H1 (cell line): Measurements from ENCODE around the gene KCTD19. TPM values are rescaled to one million over a fixed set of nuclear protein-coding genes. Genes with fewer than 3 reads are reported as not detected.
A peak's percentile ranks its signal among the peaks of the same experiment; 100 is the strongest.

Experiments used
- CTCF ChIA-PET: fragments of 300-600 bp; sonication (Branson Sonifier 250); formaldehyde crosslinking; loops from one replicate; lab custom pipeline; 2021; ENCODE audit not compliant: partially characterized antibody; lab: Charles Lee
- POLR2A ChIA-PET: fragments of 300-600 bp; sonication (Branson Sonifier 250); formaldehyde crosslinking; loops from one replicate; lab custom pipeline; 2021; ENCODE audit warnings: inconsistent platforms; ENCODE audit not compliant: partially characterized antibody; lab: Charles Lee
- DNase-seq, 2 experiments: peaks; one replicate each; pipeline versions ENCODE4 v3.0.0 to v3.0.0-alpha.2; 2010 to 2022; ENCODE audit warnings: low spot score in 2 of 2, low read depth in 1 of 2, mixed read lengths in 1 of 2
- FAIRE-seq: peaks from 2 replicates; lab custom pipeline; 2011; peaks lifted over from hg19 to GRCh38; lab: Jason Lieb, UNC
- H2AFZ ChIP-seq: 2 replicates; pipeline ENCODE4 v1.8.1; 2012; ENCODE audit warnings: low read length, inconsistent platforms
- H2AK5ac ChIP-seq: 2 replicates; pipeline ENCODE4 v1.6.1; 2013; ENCODE audit warnings: low read depth, low read length
- H2BK120ac ChIP-seq: replicated peaks from 2 replicates; pipeline ENCODE3; 2013; ENCODE audit warnings: low read depth, low read length, inconsistent platforms
- H2BK12ac ChIP-seq: 2 replicates; pipeline ENCODE4 v1.6.1; 2013; ENCODE audit warnings: low read depth, low read length
- H2BK15ac ChIP-seq: 2 replicates; pipeline ENCODE4 v1.6.1; 2013; ENCODE audit warnings: low read length
- H2BK20ac ChIP-seq: 2 replicates; pipeline ENCODE4 v1.6.1; 2013; ENCODE audit warnings: low read length
- H2BK5ac ChIP-seq: 2 replicates; pipeline ENCODE4 v1.6.1; 2013; ENCODE audit warnings: low read depth, low read length
- H3K14ac ChIP-seq: 2 replicates; pipeline ENCODE4 v1.6.1; 2013; ENCODE audit warnings: inconsistent platforms; ENCODE audit not compliant: insufficient read length
- H3K18ac ChIP-seq: 2 replicates; pipeline ENCODE4 v1.6.1; 2013; ENCODE audit warnings: low read length; ENCODE audit errors: extremely low read depth
- H3K23ac ChIP-seq: 2 replicates; pipeline ENCODE4 v1.6.1; 2013; ENCODE audit warnings: inconsistent platforms; ENCODE audit not compliant: insufficient read length
- H3K23me2 ChIP-seq: 2 replicates; pipeline ENCODE4 v1.6.1; 2013; ENCODE audit warnings: low read depth, low read length
- H3K27ac ChIP-seq: 2 replicates; pipeline ENCODE4 v1.6.1; 2011; ENCODE audit warnings: low read depth, low read length, inconsistent platforms
- H3K27me3 ChIP-seq, 4 experiments: replicated peaks in 1 of 4; 1 replicate in 1 of 4; 2 replicates in 3 of 4; pipeline versions ENCODE4 v1.6.1 to v1.8.1; 2011 to 2013; ENCODE audit warnings: low read length in 3 of 4, mild to moderate bottlenecking in 3 of 4, inconsistent platforms in 2 of 4, mixed read lengths in 2 of 4, moderate library complexity in 1 of 4; ENCODE audit not compliant: control insufficient read depth in 3 of 4, insufficient read depth in 3 of 4; ENCODE audit errors: extremely low read depth in 1 of 4
- H3K36me3 ChIP-seq, 4 experiments: 2 replicates each; pipeline versions ENCODE4 v1.6.1 to v1.8.1; 2011 to 2013; ENCODE audit warnings: mild to moderate bottlenecking in 4 of 4, low read length in 3 of 4, moderate library complexity in 2 of 4, control low read depth in 1 of 4, inconsistent platforms in 1 of 4; ENCODE audit not compliant: insufficient read depth in 4 of 4, control insufficient read depth in 2 of 4
- H3K4ac ChIP-seq: replicated peaks from 2 replicates; pipeline ENCODE3; 2013; ENCODE audit warnings: low read length, low read depth, mixed read lengths, inconsistent platforms; ENCODE audit not compliant: insufficient read length
- H3K4me1 ChIP-seq, 4 experiments: replicated peaks in 1 of 4; 1 replicate in 1 of 4; 2 replicates in 3 of 4; pipeline versions ENCODE4 v1.6.1 to v1.8.1; 2011 to 2013; ENCODE audit warnings: low read length in 3 of 4, inconsistent platforms in 2 of 4, mixed read lengths in 1 of 4; ENCODE audit not compliant: insufficient read depth in 4 of 4, control insufficient read depth in 3 of 4
- H3K4me2 ChIP-seq, 2 experiments: 2 replicates each; pipeline versions ENCODE4 v1.6.1 to v1.8.1; 2011 to 2013; ENCODE audit warnings: low read depth in 2 of 2, low read length in 2 of 2, control low read depth in 1 of 2, inconsistent platforms in 1 of 2, mild to moderate bottlenecking in 1 of 2; ENCODE audit not compliant: insufficient read depth in 1 of 2
- H3K4me3 ChIP-seq, 4 experiments: fragments of 200-600, 300-600 bp in 1 of 4; sonication (generic), shearing (Covaris generic), sonication (Bioruptor Twin) in 1 of 4; 2 replicates each; pipeline versions ENCODE4 v1.5.1 to v1.8.1; 2011 to 2016; ENCODE audit warnings: low read length in 4 of 4, low read depth in 3 of 4, control low read depth in 2 of 4, inconsistent platforms in 2 of 4, mild to moderate bottlenecking in 2 of 4, mixed read lengths in 1 of 4, moderate library complexity in 1 of 4; ENCODE audit not compliant: insufficient read depth in 2 of 4; ENCODE audit errors: extremely low read depth in 1 of 4
- H3K56ac ChIP-seq: replicated peaks from 2 replicates; pipeline ENCODE3; 2013; ENCODE audit warnings: low read depth, mild to moderate bottlenecking, mixed read lengths, low read length, inconsistent platforms; ENCODE audit not compliant: insufficient read length
- H3K79me1 ChIP-seq: 2 replicates; pipeline ENCODE4 v1.6.1; 2013; ENCODE audit warnings: low read depth, low read length, control low read depth
- H3K79me2 ChIP-seq, 2 experiments: 2 replicates each; pipeline versions ENCODE4 v1.6.1 to v1.8.1; 2012 to 2013; ENCODE audit warnings: low read length in 2 of 2, mild to moderate bottlenecking in 2 of 2, inconsistent platforms in 1 of 2; ENCODE audit not compliant: insufficient read depth in 2 of 2, control insufficient read depth in 1 of 2
- H3K9ac ChIP-seq, 4 experiments: replicated peaks in 1 of 4; 1 replicate in 1 of 4; 2 replicates in 3 of 4; pipeline versions ENCODE4 v1.6.1 to v1.8.1; 2011 to 2013; ENCODE audit warnings: low read depth in 3 of 4, low read length in 3 of 4, control low read depth in 2 of 4, mild to moderate bottlenecking in 2 of 4, moderate library complexity in 2 of 4, inconsistent platforms in 1 of 4; ENCODE audit errors: extremely low read depth in 1 of 4
- H3K9me3 ChIP-seq, 2 experiments: 2 replicates each; pipeline versions ENCODE4 v1.6.1 to v1.8.1; 2012 to 2013; ENCODE audit warnings: mild to moderate bottlenecking in 2 of 2, moderate library complexity in 2 of 2, control low read depth in 1 of 2, inconsistent platforms in 1 of 2, low read depth in 1 of 2, low read length in 1 of 2, mixed read lengths in 1 of 2; ENCODE audit not compliant: insufficient read depth in 2 of 2
- H4K20me1 ChIP-seq, 2 experiments: replicated peaks in 1 of 2; 2 replicates each; pipeline versions ENCODE3 to v1.8.1; 2011 to 2013; ENCODE audit warnings: inconsistent platforms in 2 of 2, low read length in 2 of 2, mild to moderate bottlenecking in 1 of 2; ENCODE audit not compliant: insufficient read depth in 2 of 2, control insufficient read depth in 1 of 2
- H4K5ac ChIP-seq: 2 replicates; pipeline ENCODE4 v1.6.1; 2013; ENCODE audit warnings: low read length, low read depth, mixed read lengths, inconsistent platforms; ENCODE audit not compliant: insufficient read length
- H4K8ac ChIP-seq: 2 replicates; pipeline ENCODE4 v1.8.0; 2013; ENCODE audit warnings: mild to moderate bottlenecking, moderate library complexity, low read length, inconsistent platforms; ENCODE audit not compliant: insufficient read depth; ENCODE audit errors: extremely low read depth
- H4K91ac ChIP-seq: replicated peaks from 2 replicates; pipeline ENCODE3; 2013; ENCODE audit warnings: low read length, mixed read lengths, inconsistent platforms; ENCODE audit not compliant: insufficient read length
- CREB1 ChIP-seq: IDR thresholded peaks from 2 replicates; pipeline ENCODE4 v1.6.1; 2012; ENCODE audit warnings: inconsistent platforms
- GABPA ChIP-seq: IDR thresholded peaks from 2 replicates; pipeline ENCODE4 v1.6.1; 2011; ENCODE audit warnings: mild to moderate bottlenecking, low read length, moderate library complexity, borderline replicate concordance; ENCODE audit not compliant: insufficient read depth
- RAD21 ChIP-seq, 2 experiments: IDR thresholded peaks in 1 of 2; conservative IDR thresholded peaks in 1 of 2; 2 replicates each; pipeline ENCODE4 v1.6.1; 2011; ENCODE audit warnings: low read depth in 2 of 2, low read length in 2 of 2, improper control_type of control experiment in 1 of 2, inconsistent platforms in 1 of 2, mild to moderate bottlenecking in 1 of 2, moderate library complexity in 1 of 2
- SIN3A ChIP-seq, 2 experiments: IDR thresholded peaks in 1 of 2; conservative IDR thresholded peaks in 1 of 2; 2 replicates each; pipeline ENCODE4 v1.6.1; 2011 to 2012; ENCODE audit warnings: low read length in 2 of 2, improper control_type of control experiment in 1 of 2, low read depth in 1 of 2, mild to moderate bottlenecking in 1 of 2
- SRF ChIP-seq: IDR thresholded peaks from 2 replicates; pipeline ENCODE4 v1.6.1; 2011; ENCODE audit warnings: mild to moderate bottlenecking, low read depth, low read length, moderate library complexity
- WGBS, 2 experiments: shearing (Covaris generic) in 1 of 2; methylation state at CpG; one replicate each; pipeline versions ENCODE4 v1.1.6 to v1.1.7; 2013 to 2015; ENCODE audit warnings: low lambda C conversion rate in 2 of 2, mixed read lengths in 2 of 2, inconsistent platforms in 1 of 2, low coverage in 1 of 2, missing lambda C conversion rate in 1 of 2; ENCODE audit not compliant: insufficient replicate concordance in 2 of 2, insufficient coverage in 1 of 2, insufficient read length in 1 of 2; ENCODE audit errors: extremely low coverage in 1 of 2, missing lambda C conversion rate in 1 of 2; 5-methylcytosine and 5-hydroxymethylcytosine counted together
- polyA plus RNA-seq, 7 experiments: library from polyadenylated mRNA; depleted of rRNA in 3 of 7; stranded (reverse) in 5 of 7; unstranded in 2 of 7; fragments of >200 nt in 5 of 7; fragments of 200-250 nt in 2 of 7; gene quantifications; 1 replicate in 5 of 7; 2 replicates in 1 of 7; 4 replicates in 1 of 7; pipeline versions ENCODE4 v1.2.1 to v1.2.3, GENCODE V29; 2011 to 2013; ENCODE audit warnings: missing spikeins in 2 of 7, mixed read lengths in 2 of 7
- total RNA-seq: library from RNA; stranded (reverse); fragmentation: NEBNext Ultra II Directional; extraction: Animal tissue kit (Norgen Biotek cat#: 25700); gene quantifications from 2 replicates; pipeline ENCODE4 v1.2.1, GENCODE V29; 2021
- TF ChIP-seq, protein P1 (sequence below): IDR thresholded peaks from 2 replicates; pipeline ENCODE4 v1.6.1; 2012; ENCODE audit warnings: inconsistent platforms

KCTD19 gene
- total and polyA plus RNA-seq, 2 of the 8 experiments (the other 6 are each of a cell fraction or from before 2014, with no cell fraction given): 0.06 to 0.24 TPM

DNA sequence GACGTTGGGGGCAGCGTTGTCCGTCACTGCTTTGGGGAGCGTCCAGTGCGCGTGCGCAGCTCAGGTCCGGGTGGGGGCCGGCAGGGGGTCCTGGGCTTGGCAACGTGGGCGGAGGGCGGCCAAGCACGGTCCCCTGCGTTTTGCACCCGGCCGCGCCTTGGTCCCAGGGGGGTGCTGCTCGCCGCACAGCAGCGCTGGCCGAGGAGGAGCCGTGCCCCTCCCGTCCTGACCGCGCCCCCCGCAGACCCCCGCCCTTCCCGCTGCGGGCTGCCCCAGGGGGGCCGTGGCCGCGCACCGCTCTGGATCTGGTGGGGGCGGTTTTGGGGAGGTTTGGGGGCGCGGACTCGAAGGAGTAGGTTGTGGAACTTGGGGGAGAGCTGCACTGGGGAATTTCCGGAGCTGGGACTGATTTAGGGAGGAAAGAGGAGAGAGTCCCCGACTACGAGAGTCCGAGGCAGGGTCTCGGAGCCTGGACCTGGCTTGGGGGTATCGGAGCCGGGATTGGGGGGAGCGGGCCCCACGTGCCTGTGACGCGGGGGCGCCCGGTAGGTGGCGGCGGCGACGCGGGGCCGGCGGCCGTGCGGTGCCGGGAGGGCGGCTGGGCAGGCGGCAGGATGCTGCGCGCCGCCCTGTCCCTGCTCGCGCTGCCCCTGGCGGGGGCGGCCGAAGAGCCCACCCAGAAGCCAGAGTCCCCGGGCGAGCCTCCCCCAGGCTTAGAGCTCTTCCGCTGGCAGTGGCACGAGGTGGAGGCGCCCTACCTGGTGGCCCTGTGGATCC lies 78.0 kb downstream of the KCTD19 start, which contains the start of gene SLC9A5:
SLC9A5 (plus strand) TSS at position 579 of the 777 bp plus-strand sequence; CDS start at position 615, 36 bp downstream.
- 1% methylated on average over 21 of the region's 75 CpGs; no CpG with 5 or more reads in 1 of the 2 experiments for WGBS, 2 experiments
- peak within 1 kb of the TSS; percentile 84 for H4K8ac ChIP-seq
- peak within 1 kb of the TSS; percentile 51 for H4K91ac ChIP-seq
- H3K4me2 ChIP-seq: peak within 1 kb of the TSS; percentile 92 to 95
- no peak within 1 kb of the TSS for H3K27ac ChIP-seq
- H2BK120ac ChIP-seq: no peak within 1 kb of the TSS
- H3K36me3 ChIP-seq: peaks cover 0 to 2% (median 0%) of the 10 kb centered on the region in 4 experiments; a peak in 2 of 8 replicates
- DNase-seq (peak in 1 of 2 experiments; percentile 75), FAIRE-seq (no peak)
- peaks cover 12% of the 10 kb centered on the region; the same call in 1 of the 2 replicates for H3K23me2 ChIP-seq
- H2AFZ ChIP-seq: no peak within 1 kb of the TSS
- POLR2A ChIA-PET: interaction anchor here (1.0 to 6.8 kb wide), 10 partner anchors 10 to 222 kb away, joined by 3 to 111 read pairs (median 6); no protein-coding TSS in a partner anchor
- H3K27me3 ChIP-seq: peaks cover 0 to 21% (median 13%) of the 10 kb centered on the region in 4 experiments; a peak in 5 of 7 replicates
- no peak within 1 kb of the TSS for H3K23ac ChIP-seq
- peak within 1 kb of the TSS; percentile 47 to 74 (median 54) for H3K9ac ChIP-seq
- H2BK5ac ChIP-seq: 0 out of 2 replicates have a peak within 1 kb of the TSS, but pooled peaks have one; percentile 9
- peak within 1 kb of the TSS; percentile 73 for H3K4ac ChIP-seq
- CTCF ChIA-PET: interaction anchor here (0.8 to 4.4 kb wide), 11 partner anchors 11 to 145 kb away, joined by 3 to 33 read pairs (median 5); partner anchors contain the start of genes KCTD19 and LRRC36
- peak within 1 kb of the TSS; percentile 19 for H3K14ac ChIP-seq
- H2BK12ac ChIP-seq: 0 out of 2 replicates have a peak within 1 kb of the TSS, but pooled peaks have one; percentile 52
- no peak within 1 kb of the TSS for H2BK20ac ChIP-seq
- 0 out of 2 replicates have a peak within 1 kb of the TSS, but pooled peaks have one; percentile 0 for H2BK15ac ChIP-seq
- H3K79me1 ChIP-seq: peaks cover 5% of the 10 kb centered on the region; the same call in 1 of the 2 replicates
- peaks cover 0 to 16% of the 10 kb centered on the region in 2 experiments; a peak in 2 of 4 replicates for H3K79me2 ChIP-seq
- peak within 1 kb of the TSS; percentile 60 for H3K56ac ChIP-seq
- no peak within 1 kb of the TSS for H4K5ac ChIP-seq
- H2AK5ac ChIP-seq: no peak within 1 kb of the TSS
- H3K9me3 ChIP-seq: no peaks in the 10 kb centered on the region
- H4K20me1 ChIP-seq: peaks cover 0 to 3% of the 10 kb centered on the region in 2 experiments
- H3K4me1 ChIP-seq: peaks cover 9 to 30% (median 13%) of the 10 kb centered on the region in 4 experiments
- H3K18ac ChIP-seq: peak within 1 kb of the TSS; percentile 65
- H3K4me3 ChIP-seq: peak within 1 kb of the TSS; percentile 55 to 71 (median 66)
- peak; percentile 61 for TF ChIP-seq CREB1
- TF ChIP-seq, protein P1, sequence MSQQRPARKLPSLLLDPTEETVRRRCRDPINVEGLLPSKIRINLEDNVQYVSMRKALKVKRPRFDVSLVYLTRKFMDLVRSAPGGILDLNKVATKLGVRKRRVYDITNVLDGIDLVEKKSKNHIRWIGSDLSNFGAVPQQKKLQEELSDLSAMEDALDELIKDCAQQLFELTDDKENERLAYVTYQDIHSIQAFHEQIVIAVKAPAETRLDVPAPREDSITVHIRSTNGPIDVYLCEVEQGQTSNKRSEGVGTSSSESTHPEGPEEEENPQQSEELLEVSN: peak; percentile 67; the same call in 1 of the 2 replicates
- TF ChIP-seq SIN3A (conservative IDR thresholded peaks at IDR 0.05 in 1 of 2, IDR thresholded peaks at IDR 0.05 in 1 of 2; ENCODE audit: low read depth in 1 of 2, low read length in 2 of 2): peak in 1 of 2 experiments; percentile 14; a peak in 1 of 4 replicates
- TF ChIP-seq RAD21 (IDR thresholded peaks at IDR 0.05 in 1 of 2, conservative IDR thresholded peaks at IDR 0.05 in 1 of 2; ENCODE audit: low read depth in 2 of 2, low read length in 2 of 2): no peak
- TF ChIP-seq GABPA: no peak
- no peak for TF ChIP-seq SRF
